HEK293 (cell line): ENCODE data around the gene PLEKHG2.

Experiments used
- CTCF ChIA-PET: fragments of 350-600 bp; formaldehyde crosslinking; extraction: SDS; loops from one replicate; lab custom pipeline; 2021; ENCODE audit warnings: antibody characterized with exemption; lab: Yijun Ruan, JAX
- POLR2A ChIA-PET: fragments of 300-600 bp; formaldehyde crosslinking; extraction: SDS; loops from one replicate; lab custom pipeline; 2020; ENCODE audit warnings: antibody characterized with exemption, inconsistent platforms; lab: Yijun Ruan, JAX
- H3K27ac ChIP-seq: fragments of 200-500 bp; sonication (Bioruptor generic); 2 replicates; pipeline ENCODE4 v1.5.1; 2014; ENCODE audit warnings: low read depth, low read length, control low read depth, inconsistent platforms; ENCODE audit errors: extremely low read depth
- H3K36me3 ChIP-seq, 2 experiments: fragments of 200-500 bp in 1 of 2; sonication (Bioruptor generic) in 1 of 2; 1 replicate in 1 of 2; 2 replicates in 1 of 2; pipeline ENCODE4 v1.5.1; 2014 to 2017; ENCODE audit warnings: inconsistent platforms in 2 of 2, low read length in 2 of 2; ENCODE audit not compliant: control insufficient read depth in 2 of 2, insufficient read depth in 1 of 2
- H3K4me1 ChIP-seq: fragments of 200-500 bp; sonication (Bioruptor generic); 2 replicates; pipeline ENCODE4 v1.5.1; 2014; ENCODE audit warnings: mild to moderate bottlenecking, low read length, inconsistent platforms; ENCODE audit not compliant: control insufficient read depth, insufficient read depth
- H3K4me3 ChIP-seq: 2 replicates; pipeline ENCODE4 v1.5.1; 2011; ENCODE audit warnings: low read depth, mild to moderate bottlenecking, control low read depth, low read length, moderate library complexity
- H3K9me3 ChIP-seq: fragments of 200-500 bp; sonication (Bioruptor generic); 2 replicates; pipeline ENCODE4 v1.5.1; 2014; ENCODE audit warnings: low read depth, low read length, inconsistent platforms; ENCODE audit not compliant: control insufficient read depth, insufficient read depth
- WT1 ChIP-seq: fragments of 450-650 bp; formaldehyde crosslinking; IDR thresholded peaks from 2 replicates; pipeline ENCODE4 v1.5.1; 2016; ENCODE audit warnings: missing biosample characterization, missing genetic modification characterization
- ZNF423 ChIP-seq: fragments of 450-650 bp; formaldehyde crosslinking; IDR thresholded peaks from 2 replicates; pipeline ENCODE4 v1.5.1; 2016; ENCODE audit warnings: missing biosample characterization, missing genetic modification characterization
- ZNF473 ChIP-seq: fragments of 450-650 bp; formaldehyde crosslinking; IDR thresholded peaks from 2 replicates; pipeline ENCODE4 v1.5.1; 2017; ENCODE audit warnings: missing biosample characterization, missing genetic modification characterization
- ZNF600 ChIP-seq: fragments of 450-650 bp; formaldehyde crosslinking; IDR thresholded peaks from 2 replicates; pipeline ENCODE4 v1.5.1; 2016; ENCODE audit warnings: missing biosample characterization, missing genetic modification characterization

The PLEKHG2 gene

GRCh38 chr19:39475748-39476147, 63.3 kb downstream of the PLEKHG2 start:
- H3K4me3 ChIP-seq: no peak overlapping the region
- POLR2A ChIA-PET: interaction anchor here (0.6 to 3.6 kb wide), 3 partner anchors 29 to 1842 kb away, joined by 4 to 29 read pairs (median 4); partner anchors contain the start of gene RPS16
- TF ChIP-seq WT1: no peak
- TF ChIP-seq ZNF473 (tag by site-specific recombination): no peak
- TF ChIP-seq ZNF600: 0 out of 2 replicates have a peak, but pooled peaks have one; percentile 1
- no peak for TF ChIP-seq ZNF423
- H3K9me3 ChIP-seq: no peaks in the 10 kb centered on the region
- peaks cover 5% of the 10 kb centered on the region for H3K4me1 ChIP-seq
- no peak overlapping the region for H3K27ac ChIP-seq
- CTCF ChIA-PET: interaction anchor here (0.6 to 6.1 kb wide), 19 partner anchors 10 to 527 kb away, joined by 3 to 174 read pairs (median 8); partner anchors contain the start of genes DLL3 and EID2B
- peaks cover 60 to 75% of the 10 kb centered on the region in 2 experiments for H3K36me3 ChIP-seq
